Stimulated activated CD4-positive, alpha-beta T cell treated with anti-CD3 and anti-CD28 coated beads, Interleukin-2, amount 100 ng/mL, for 24 hours (primary cell): ENCODE measurements around the gene TRNT1.

Source experiments
- DNase-seq, 2 donors: peaks; one replicate each; pipeline ENCODE4 v3.0.0-alpha.2; 2020

TRNT1 gene

DNA sequence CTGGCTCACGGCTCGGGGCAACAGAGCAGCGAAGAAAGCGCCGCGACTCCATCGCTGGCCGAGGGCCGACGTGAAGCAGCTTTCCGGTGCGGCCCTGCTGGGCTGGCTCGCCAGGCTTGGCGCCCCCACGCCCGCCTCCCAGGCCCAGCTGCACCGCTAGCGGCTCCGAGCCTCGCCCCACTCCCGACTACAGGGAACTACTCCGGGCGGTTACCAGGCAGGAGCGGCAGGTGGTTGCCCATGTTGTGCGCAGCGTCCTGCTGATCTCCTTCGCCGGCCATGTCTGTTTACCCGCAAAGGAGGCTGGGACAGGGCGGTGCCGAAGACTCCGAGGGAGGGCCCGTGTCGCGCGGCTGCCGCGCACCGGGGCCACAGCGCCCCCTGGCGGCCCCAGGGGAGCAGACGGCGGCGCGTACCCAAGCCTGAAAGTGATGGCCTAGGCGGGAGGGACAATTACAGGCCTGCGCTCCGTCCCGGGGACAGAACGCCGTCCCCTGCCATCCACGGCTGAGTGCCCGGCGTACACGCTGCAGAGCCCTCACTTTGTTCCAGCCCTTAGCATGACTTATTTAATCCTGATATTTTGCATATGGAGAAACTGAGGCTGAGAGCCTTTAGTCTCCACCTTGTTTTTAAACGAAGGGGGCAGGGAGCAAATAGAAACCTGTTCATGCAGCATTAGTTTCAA lies 52.8 kb downstream of the TRNT1 start, which contains the start of gene CRBN:
Gene CRBN (minus strand): TSS at position 285 of the 688 bp plus-strand sequence. CDS start 4 bp downstream, at position 281.
- peak; percentile 87 to 90 for DNase-seq

GRCh38 chr3:3180456-3180855 lies 53.7 kb downstream of the TRNT1 start:
- DNase-seq = no peak

DNA sequence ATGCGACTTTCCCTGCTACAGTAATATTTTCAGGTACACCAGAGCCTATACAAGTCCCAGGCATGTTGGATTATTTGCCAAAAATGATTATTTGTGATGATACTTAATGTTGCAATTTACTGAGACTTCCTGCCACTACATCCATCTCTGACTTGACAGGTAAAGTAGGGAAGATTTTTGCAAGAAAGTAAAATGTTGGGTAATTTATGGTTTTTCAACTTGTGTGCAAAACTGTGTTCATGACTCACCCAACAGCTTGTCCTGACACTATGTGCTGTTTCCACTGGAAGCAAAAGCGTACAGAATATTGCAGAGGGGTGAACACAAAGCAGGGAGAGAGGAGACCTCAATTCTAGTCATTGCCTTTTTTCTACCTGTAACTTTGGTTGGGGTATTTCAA lies 58.1 kb downstream of the TRNT1 start:
- no peak for DNase-seq

GRCh38 chr3:3189102-3189727 lies 62.5 kb downstream of the TRNT1 start:
- no peak for DNase-seq

DNA sequence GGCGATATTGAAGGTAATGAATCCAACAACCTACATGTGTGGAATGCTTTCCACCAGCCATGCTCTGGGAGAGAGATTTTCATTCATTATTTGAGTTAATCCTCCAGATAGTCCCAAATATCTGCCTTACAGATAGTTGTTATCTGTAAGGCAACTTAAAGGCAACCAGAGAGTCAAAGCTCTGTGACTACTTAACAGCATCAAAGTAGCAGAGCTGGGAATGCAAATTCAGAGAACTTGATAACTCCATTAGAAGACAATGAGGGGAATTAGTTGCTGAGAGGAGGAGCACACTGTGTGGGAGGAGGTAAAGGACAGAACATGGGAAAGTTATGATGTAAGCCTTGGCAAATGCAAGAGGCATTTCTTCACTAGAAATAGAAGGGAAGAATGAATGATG lies 63.2 kb downstream of the TRNT1 start:
- DNase-seq = no peak

DNA sequence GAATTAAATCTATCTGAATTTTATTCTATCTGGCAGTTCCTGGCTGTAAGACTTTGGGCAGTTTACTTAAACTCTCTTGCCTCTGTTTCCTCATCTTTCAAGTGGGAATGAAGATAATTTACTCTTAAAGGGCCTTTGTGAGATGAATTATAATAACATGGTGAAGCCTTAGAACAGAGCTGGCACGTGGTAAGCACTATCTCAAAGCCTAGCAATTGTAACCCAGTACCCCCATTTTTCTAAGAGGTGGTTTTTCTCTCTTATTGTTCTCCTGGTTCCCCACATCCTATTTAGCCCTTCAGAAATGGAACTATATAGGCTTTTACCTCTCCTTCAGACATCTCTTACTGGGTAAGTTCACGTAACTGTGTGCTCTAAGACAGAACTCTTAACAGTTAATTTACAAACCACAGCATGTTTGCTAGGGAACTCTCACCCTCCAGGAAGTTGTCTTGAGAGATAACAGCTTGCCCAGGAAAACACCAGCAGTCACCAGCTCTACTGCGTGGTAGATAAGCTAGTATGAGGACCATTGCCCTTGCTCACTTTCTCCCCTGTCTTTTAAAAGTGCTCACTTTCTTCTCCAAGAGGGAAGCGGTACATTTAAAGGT lies 65.0 kb downstream of the TRNT1 start:
- DNase-seq = no peak

DNA sequence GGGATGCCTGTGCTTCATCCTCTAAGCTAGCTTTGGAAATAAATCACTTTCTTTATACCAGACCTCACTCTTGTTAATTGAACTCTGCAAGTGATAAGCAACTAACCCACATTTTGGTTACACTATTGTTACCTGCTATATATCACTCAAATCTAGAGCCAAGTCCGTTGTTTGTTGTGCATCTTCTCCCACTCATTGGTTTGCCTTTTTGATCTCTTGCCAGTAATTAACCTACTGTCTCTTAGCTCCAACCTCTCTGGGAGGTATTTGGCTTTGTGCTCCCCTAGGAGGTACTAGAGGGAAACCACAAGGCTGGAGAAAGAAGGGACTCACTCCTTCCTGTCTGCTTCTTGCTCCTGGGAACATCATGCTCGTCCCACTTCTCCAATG lies 65.5 kb downstream of the TRNT1 start:
- no peak for DNase-seq

GRCh38 chr3:3194861-3195260 lies 68.1 kb downstream of the TRNT1 start:
- DNase-seq = no peak

DNA sequence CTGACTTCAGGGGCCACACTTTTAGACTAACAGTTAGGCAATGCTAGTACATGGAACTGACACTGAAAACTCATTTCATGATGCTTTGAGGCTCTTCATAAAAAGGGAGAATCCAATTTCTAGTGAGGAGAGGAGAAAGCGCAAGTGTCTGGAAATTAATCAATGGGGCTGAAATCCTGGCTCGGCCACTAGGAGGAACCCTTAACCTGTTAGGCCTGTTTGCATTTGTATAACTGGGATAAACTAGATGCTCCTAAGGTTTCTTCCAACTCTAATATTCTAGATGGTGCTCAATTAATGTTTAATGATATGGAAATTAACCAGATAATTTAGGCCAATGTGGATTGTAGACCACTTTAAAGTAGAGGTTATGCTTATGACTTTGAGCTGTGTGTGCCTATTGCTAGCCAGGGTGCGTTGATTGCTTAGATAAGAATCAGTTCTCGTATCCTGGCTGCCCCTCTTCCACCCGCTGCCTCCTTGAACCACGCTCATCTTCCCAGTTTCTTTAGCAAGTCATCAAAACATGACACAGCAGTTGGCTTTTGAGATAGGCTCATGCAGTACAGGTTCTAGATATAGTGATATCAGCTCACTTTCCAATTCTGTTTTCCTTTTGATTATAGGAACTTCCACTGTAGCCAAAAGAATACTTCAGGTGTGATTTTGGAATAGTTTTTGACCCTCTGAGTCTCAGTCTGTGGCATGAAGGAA lies 69.6 kb downstream of the TRNT1 start:
- DNase-seq = no peak
